Loucy (cell line): ENCODE data around the gene LTF.
"Not testable (repeated sequence)": the region's sequence is repeated elsewhere in the genome, so short reads cannot be mapped to it uniquely, and the experiment has no call there.

Experiments
- EZH2phosphoT487 ChIP-seq: fragments of 200-600 bp; IDR thresholded peaks from 2 replicates; pipeline ENCODE4 v1.6.1; 2018; ENCODE audit warnings: antibody characterized with exemption, mild to moderate bottlenecking, moderate library complexity, borderline replicate concordance
- TF ChIP-seq, protein P1 (sequence below): fragments of 200-600 bp; sonication (generic); conservative IDR thresholded peaks from 2 replicates; pipeline ENCODE4 v1.5.1; 2014; ENCODE audit warnings: mild to moderate bottlenecking, antibody characterized with exemption, low read length

DNA sequence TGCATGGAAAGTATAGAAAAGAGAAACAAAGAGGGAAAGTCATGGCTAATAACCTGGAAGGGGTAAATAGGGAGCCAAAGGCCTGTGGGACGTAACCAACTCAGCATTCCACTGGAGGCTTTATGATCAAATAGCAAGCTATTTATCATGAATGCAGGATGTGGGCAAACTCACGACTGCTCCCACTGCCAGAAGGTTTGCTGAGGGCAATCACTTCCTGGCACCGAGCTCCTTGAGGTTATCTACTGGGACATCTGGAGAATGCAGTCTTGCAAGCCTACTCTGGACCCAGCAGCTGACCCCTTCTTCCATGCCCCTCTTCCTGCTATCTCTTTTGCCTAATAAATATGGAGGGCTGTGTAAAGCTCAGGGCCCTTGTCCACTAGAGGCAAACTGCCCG is 38.2 kb downstream of the LTF start:
- TF ChIP-seq, protein P1, sequence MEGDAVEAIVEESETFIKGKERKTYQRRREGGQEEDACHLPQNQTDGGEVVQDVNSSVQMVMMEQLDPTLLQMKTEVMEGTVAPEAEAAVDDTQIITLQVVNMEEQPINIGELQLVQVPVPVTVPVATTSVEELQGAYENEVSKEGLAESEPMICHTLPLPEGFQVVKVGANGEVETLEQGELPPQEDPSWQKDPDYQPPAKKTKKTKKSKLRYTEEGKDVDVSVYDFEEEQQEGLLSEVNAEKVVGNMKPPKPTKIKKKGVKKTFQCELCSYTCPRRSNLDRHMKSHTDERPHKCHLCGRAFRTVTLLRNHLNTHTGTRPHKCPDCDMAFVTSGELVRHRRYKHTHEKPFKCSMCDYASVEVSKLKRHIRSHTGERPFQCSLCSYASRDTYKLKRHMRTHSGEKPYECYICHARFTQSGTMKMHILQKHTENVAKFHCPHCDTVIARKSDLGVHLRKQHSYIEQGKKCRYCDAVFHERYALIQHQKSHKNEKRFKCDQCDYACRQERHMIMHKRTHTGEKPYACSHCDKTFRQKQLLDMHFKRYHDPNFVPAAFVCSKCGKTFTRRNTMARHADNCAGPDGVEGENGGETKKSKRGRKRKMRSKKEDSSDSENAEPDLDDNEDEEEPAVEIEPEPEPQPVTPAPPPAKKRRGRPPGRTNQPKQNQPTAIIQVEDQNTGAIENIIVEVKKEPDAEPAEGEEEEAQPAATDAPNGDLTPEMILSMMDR, result not testable (repeated sequence)
- TF ChIP-seq EZH2phosphoT487, result not testable (repeated sequence)
